B cell (primary cell): Measurements from ENCODE around the gene CDKN3. TPM values are rescaled to one million over a fixed set of nuclear protein-coding genes. Genes with fewer than 3 reads are reported as not detected.

ENCODE experiments used
- ATAC-seq: fragments of 200-7000 bp; cut with Tn5 transposase; one replicate; pipeline ENCODE4 v1.10.0; 2021; ENCODE audit warnings: low read depth, mild to moderate bottlenecking, moderate number of reproducible peaks, moderate library complexity
- CTCF ChIA-PET: fragments of 350-600 bp; sonication (Branson Sonifier 250); formaldehyde crosslinking; loops from one replicate; lab custom pipeline; 2021; ENCODE audit warnings: antibody characterized with exemption, inconsistent platforms; lab: Charles Lee
- POLR2A ChIA-PET: fragments of 350-600 bp; sonication (Branson Sonifier 250); formaldehyde crosslinking; loops from one replicate; lab custom pipeline; 2021; ENCODE audit warnings: antibody characterized with exemption; lab: Charles Lee
- DNase-seq: peaks from one replicate; pipeline ENCODE4 v3.0.0; 2013
- H2AFZ ChIP-seq: 2 replicates; pipeline ENCODE4 v1.6.1; 2012; ENCODE audit warnings: mild to moderate bottlenecking, low read depth, low read length; ENCODE audit not compliant: insufficient read depth, poor library complexity, severe bottlenecking
- H3K27ac ChIP-seq, 2 donors: 1 replicate in 1 of 2; 2 replicates in 1 of 2; pipeline ENCODE4 v1.5.1; 2012 to 2013; ENCODE audit warnings: low read length in 2 of 2, mild to moderate bottlenecking in 2 of 2, moderate library complexity in 1 of 2
- H3K27me3 ChIP-seq, 4 experiments: fragments of 200-600 bp in 1 of 4; sonication (generic) in 1 of 4; replicated peaks in 1 of 4; 1 replicate in 2 of 4; 2 replicates in 2 of 4; pipeline versions ENCODE4 v1.6.1 to v1.7.0; 2013 to 2016; ENCODE audit warnings: low read length in 3 of 4, mild to moderate bottlenecking in 2 of 4, mixed read lengths in 1 of 4, moderate library complexity in 1 of 4; ENCODE audit not compliant: insufficient read depth in 4 of 4, control insufficient read depth in 3 of 4; ENCODE audit errors: control extremely low read depth in 1 of 4
- H3K36me3 ChIP-seq, 2 experiments: replicated peaks in 1 of 2; 1 replicate in 1 of 2; 2 replicates in 1 of 2; pipeline versions ENCODE4 v1.6.1 to v1.7.1; 2013; ENCODE audit warnings: low read length in 1 of 2; ENCODE audit not compliant: insufficient read depth in 2 of 2, control insufficient read depth in 1 of 2; ENCODE audit errors: control extremely low read depth in 1 of 2, extremely low read depth in 1 of 2
- H3K4me1 ChIP-seq, 2 donors: fragments of 200-600 bp in 1 of 2; sonication (generic) in 1 of 2; 1 replicate in 1 of 2; 2 replicates in 1 of 2; pipeline versions ENCODE4 v1.5.1 to v1.6.1; 2013 to 2017; ENCODE audit warnings: low read length in 2 of 2; ENCODE audit not compliant: control insufficient read depth in 2 of 2, insufficient read depth in 2 of 2
- H3K4me2 ChIP-seq: replicated peaks from 2 replicates; pipeline ENCODE3; 2012; ENCODE audit warnings: mild to moderate bottlenecking, low read depth, low read length; ENCODE audit not compliant: poor library complexity, severe bottlenecking
- H3K4me3 ChIP-seq, 5 experiments: fragments of 200-600 bp in 1 of 5; sonication (generic) in 1 of 5; 1 replicate in 3 of 5; 2 replicates in 2 of 5; pipeline versions ENCODE4 v1.5.1 to v1.7.0; 2011 to 2016; ENCODE audit warnings: low read length in 4 of 5, mild to moderate bottlenecking in 4 of 5, low read depth in 2 of 5, control low read depth in 1 of 5, moderate library complexity in 1 of 5; ENCODE audit not compliant: insufficient read depth in 1 of 5; ENCODE audit errors: control extremely low read depth in 1 of 5, extremely low read depth in 1 of 5
- H3K79me2 ChIP-seq: fragments of 200-600 bp; sonication (generic); one replicate; pipeline ENCODE4 v1.6.0; 2016; ENCODE audit warnings: low read length; ENCODE audit not compliant: control insufficient read depth, insufficient read depth
- H3K9ac ChIP-seq: fragments of 200-600 bp; sonication (generic); 2 replicates; pipeline ENCODE4 v1.6.1; 2017; ENCODE audit warnings: mild to moderate bottlenecking, low read length, moderate library complexity
- H3K9me3 ChIP-seq, 3 donors: one replicate each; pipeline versions ENCODE4 v1.6.1 to v1.7.1; 2013; ENCODE audit warnings: low read length in 2 of 3; ENCODE audit not compliant: control insufficient read depth in 2 of 3, insufficient read depth in 1 of 3; ENCODE audit errors: control extremely low read depth in 1 of 3
- H4K20me1 ChIP-seq: 2 replicates; pipeline ENCODE4 v1.6.0; 2012; ENCODE audit warnings: mild to moderate bottlenecking, low read length; ENCODE audit not compliant: insufficient read depth, control insufficient read depth, poor library complexity, severe bottlenecking
- H3K27ac Mint-ChIP-seq: one replicate; pipeline ENCODE4 v1.8.0; 2021; ENCODE audit warnings: mixed read lengths
- H3K27me3 Mint-ChIP-seq: one replicate; pipeline ENCODE4 v1.8.0; 2021; ENCODE audit warnings: mixed read lengths
- H3K4me1 Mint-ChIP-seq: one replicate; pipeline ENCODE4 v1.8.0; 2021; ENCODE audit warnings: mixed read lengths
- H3K4me3 Mint-ChIP-seq: one replicate; pipeline ENCODE4 v1.8.0; 2021; ENCODE audit warnings: mixed read lengths
- H3K9me3 Mint-ChIP-seq: one replicate; pipeline ENCODE4 v1.8.0; 2022; ENCODE audit warnings: mixed read lengths; ENCODE audit not compliant: insufficient read depth
- CTCF ChIP-seq: fragments of 200-600 bp; IDR thresholded peaks from one replicate; pipeline ENCODE4 v1.8.0; 2022; ENCODE audit warnings: antibody characterized with exemption, mild to moderate bottlenecking
- EZH2 ChIP-seq: IDR thresholded peaks from 2 replicates; pipeline ENCODE4 v1.6.1; 2012; ENCODE audit warnings: borderline replicate concordance, low read depth, mild to moderate bottlenecking, moderate library complexity, low read length; ENCODE audit not compliant: insufficient read depth, poor library complexity, severe bottlenecking
- WGBS: methylation state at CpG from one replicate; pipeline ENCODE4 v1.1.5; 2013; ENCODE audit warnings: missing lambda C conversion rate; ENCODE audit not compliant: insufficient coverage; 5-methylcytosine and 5-hydroxymethylcytosine counted together
- intact Hi-C: fragments of 100-400 bp; cut with micrococcal nuclease; formaldehyde crosslinking; loops from one replicate; pipeline ENCODE4 v1.10.0; 2022
- polyA plus RNA-seq: library from polyadenylated mRNA; depleted of rRNA; stranded (reverse); fragments of >200 nt; gene quantifications from 2 replicates; pipeline ENCODE4 v1.2.3, GENCODE V29; 2012
- total RNA-seq, 2 donors: library from RNA; stranded (reverse); fragments of 120-200 nt in 1 of 2; gene quantifications; 1 replicate in 1 of 2; 2 replicates in 1 of 2; pipeline versions ENCODE4 v1.2.3 to v1.2.4, GENCODE V29; 2013 to 2022

The CDKN3 gene
- total and polyA plus RNA-seq, 2 donors (not counting 1 experiment from before 2014, with no cell fraction given): 0.42 to 1.0 TPM

- DNase-seq: no peak
- no peak for ATAC-seq
- ChIA-PET POLR2A (no interaction called here), CTCF (no interaction called here)
- Histone ChIP-seq H3K36me3 (peaks cover 4 to 24% of the 10 kb centered on the region in 2 experiments), H3K4me3 (no peak overlapping the region), H3K79me2 (no peaks in the 10 kb centered on the region), H3K9ac (no peak overlapping the region), H3K4me1 (no peaks in the 10 kb centered on the region), H3K4me2 (no peak overlapping the region), H3K9me3 (no peaks in the 10 kb centered on the region), H3K27me3 (no peaks in the 10 kb centered on the region), H3K27ac (no peak overlapping the region), H4K20me1 (no peaks in the 10 kb centered on the region), H2AFZ (no peak overlapping the region)
- peaks cover 3% of the 10 kb centered on the region for H3K4me1 Mint-ChIP-seq
- H3K9me3 Mint-ChIP-seq: no peaks in the 10 kb centered on the region
- no peaks in the 10 kb centered on the region for H3K27me3 Mint-ChIP-seq
- H3K4me3 Mint-ChIP-seq: no peak overlapping the region
- no peak for TF ChIP-seq EZH2
- no peak for TF ChIP-seq CTCF
- 100% methylated on average over 1 of the region's 4 CpGs for WGBS
- no peak overlapping the region for H3K27ac Mint-ChIP-seq
- intact Hi-C loops: no loop called here
Observed at GRCh38 chr14:54424479-54424901, 27.7 kb downstream of the CDKN3 start.

- Histone ChIP-seq H3K79me2 (no peaks in the 10 kb centered on the region), H4K20me1 (no peaks in the 10 kb centered on the region), H3K4me1 (no peaks in the 10 kb centered on the region), H3K4me2 (no peak overlapping the region), H3K9ac (no peak overlapping the region), H2AFZ (no peak overlapping the region), H3K27ac (no peak overlapping the region), H3K4me3 (no peak overlapping the region), H3K36me3 (peaks cover 6 to 30% of the 10 kb centered on the region in 2 experiments), H3K9me3 (no peaks in the 10 kb centered on the region), H3K27me3 (no peaks in the 10 kb centered on the region)
- no peaks in the 10 kb centered on the region for H3K9me3 Mint-ChIP-seq
- ChIA-PET CTCF (no interaction called here), POLR2A (no interaction called here)
- H3K4me3 Mint-ChIP-seq: no peak overlapping the region
- peaks cover 3% of the 10 kb centered on the region for H3K4me1 Mint-ChIP-seq
- TF ChIP-seq EZH2: no peak
- TF ChIP-seq CTCF: no peak
- no peaks in the 10 kb centered on the region for H3K27me3 Mint-ChIP-seq
- no CpG with 5 or more reads among the region's 2 CpGs for WGBS
- intact Hi-C loops: no loop called here
- H3K27ac Mint-ChIP-seq: no peak overlapping the region
- DNase-seq (no peak), ATAC-seq (no peak)
Observed at GRCh38 chr14:54425068-54425467, 28.3 kb downstream of the CDKN3 start.
